BLaER1 treated with 17β-estradiol and CSF1 and Interleukin-3, amounts not matched to agents 10 nM and 100 nM (cell line): ENCODE results near the gene PTCD3.

ENCODE experiments used
- H3K27ac ChIP-seq, 11 experiments: shearing (Covaris generic); formaldehyde crosslinking; 2 replicates each; pipeline ENCODE4 v1.8.1; 2022
- H3K27me3 ChIP-seq, 11 experiments: shearing (Covaris generic); formaldehyde crosslinking; 2 replicates each; pipeline ENCODE4 v1.8.1; 2022
- H3K36me3 ChIP-seq, 11 experiments: shearing (Covaris generic); formaldehyde crosslinking; 2 replicates each; pipeline ENCODE4 v1.8.1; 2022
- H3K4me1 ChIP-seq, 10 experiments: shearing (Covaris generic); formaldehyde crosslinking; 2 replicates each; pipeline ENCODE4 v1.8.1; 2022
- H3K4me2 ChIP-seq, 11 experiments: shearing (Covaris generic); formaldehyde crosslinking; 2 replicates each; pipeline ENCODE4 v1.8.1; 2022
- H3K4me3 ChIP-seq, 10 experiments: shearing (Covaris generic); formaldehyde crosslinking; 2 replicates each; pipeline ENCODE4 v1.8.1; 2022
- H3K9ac ChIP-seq, 11 experiments: shearing (Covaris generic); formaldehyde crosslinking; 2 replicates each; pipeline ENCODE4 v1.8.1; 2022
- H3K9me3 ChIP-seq, 11 experiments: shearing (Covaris generic); formaldehyde crosslinking; replicated peaks in 1 of 11; 2 replicates each; pipeline ENCODE4 v1.8.1; 2022
- H4K20me1 ChIP-seq, 11 experiments: shearing (Covaris generic); formaldehyde crosslinking; 2 replicates each; pipeline ENCODE4 v1.8.1; 2022
- Cebpa-rat ChIP-seq, 11 experiments: shearing (Covaris generic); IDR thresholded peaks; 2 replicates each; pipeline ENCODE4 v1.8.1; 2022

PTCD3 gene

GRCh38 chr2:86143926-86144685 is 38.1 kb downstream of the PTCD3 start:
- peaks cover 0 to 19% (median 15%) of the 10 kb centered on the region in 10 experiments; a peak in 15 of 20 replicates for H3K4me1 ChIP-seq
- peaks cover 98 to 100% (median 100%) of the 10 kb centered on the region in 11 experiments for H3K36me3 ChIP-seq
- no peaks in the 10 kb centered on the region for H3K27me3 ChIP-seq
- no peak overlapping the region for H3K4me3 ChIP-seq
- TF ChIP-seq Cebpa-rat (IDR thresholded peaks at IDR 0.05): no peak
- H4K20me1 ChIP-seq: peaks cover 0 to 91% (median 65%) of the 10 kb centered on the region in 11 experiments; a peak in 19 of 22 replicates
- H3K9me3 ChIP-seq: no peaks in the 10 kb centered on the region
- no peak overlapping the region for H3K27ac ChIP-seq
- H3K4me2 ChIP-seq: no peak overlapping the region
- no peak overlapping the region for H3K9ac ChIP-seq

- Histone ChIP-seq H4K20me1 (peaks cover 7 to 97% (median 67%) of the 10 kb centered on the region in 11 experiments; a peak in 20 of 22 replicates), H3K4me1 (peaks cover 0 to 20% (median 15%) of the 10 kb centered on the region in 10 experiments; a peak in 14 of 20 replicates), H3K4me3 (no peak overlapping the region), H3K9ac (peak overlapping the region in 3 of 11 experiments; percentile 28 to 48 (median 33); a peak in 1 of 22 replicates), H3K27me3 (no peaks in the 10 kb centered on the region), H3K4me2 (peak overlapping the region in 7 of 11 experiments; percentile 24 to 51 (median 47); a peak in 14 of 22 replicates), H3K27ac (peak overlapping the region in 1 of 11 experiments; percentile 7; a peak in 1 of 22 replicates), H3K9me3 (no peaks in the 10 kb centered on the region), H3K36me3 (peaks cover 97 to 100% (median 100%) of the 10 kb centered on the region in 11 experiments)
- TF ChIP-seq Cebpa-rat (IDR thresholded peaks at IDR 0.05): no peak
Measured at GRCh38 chr2:86147793-86148192, 41.8 kb downstream of the PTCD3 start.

GRCh38 chr2:86150502-86150901 is 44.5 kb downstream of the PTCD3 start:
- Histone ChIP-seq H3K27ac (no peak overlapping the region), H3K27me3 (no peaks in the 10 kb centered on the region), H3K4me1 (peaks cover 0 to 32% (median 17%) of the 10 kb centered on the region in 10 experiments; a peak in 14 of 20 replicates), H3K4me3 (no peak overlapping the region), H3K36me3 (peaks cover 87 to 100% (median 98%) of the 10 kb centered on the region in 11 experiments), H4K20me1 (peaks cover 7 to 85% (median 50%) of the 10 kb centered on the region in 11 experiments; a peak in 20 of 22 replicates), H3K9me3 (no peaks in the 10 kb centered on the region), H3K9ac (no peak overlapping the region), H3K4me2 (no peak overlapping the region)
- TF ChIP-seq Cebpa-rat (IDR thresholded peaks at IDR 0.05): no peak

DNA sequence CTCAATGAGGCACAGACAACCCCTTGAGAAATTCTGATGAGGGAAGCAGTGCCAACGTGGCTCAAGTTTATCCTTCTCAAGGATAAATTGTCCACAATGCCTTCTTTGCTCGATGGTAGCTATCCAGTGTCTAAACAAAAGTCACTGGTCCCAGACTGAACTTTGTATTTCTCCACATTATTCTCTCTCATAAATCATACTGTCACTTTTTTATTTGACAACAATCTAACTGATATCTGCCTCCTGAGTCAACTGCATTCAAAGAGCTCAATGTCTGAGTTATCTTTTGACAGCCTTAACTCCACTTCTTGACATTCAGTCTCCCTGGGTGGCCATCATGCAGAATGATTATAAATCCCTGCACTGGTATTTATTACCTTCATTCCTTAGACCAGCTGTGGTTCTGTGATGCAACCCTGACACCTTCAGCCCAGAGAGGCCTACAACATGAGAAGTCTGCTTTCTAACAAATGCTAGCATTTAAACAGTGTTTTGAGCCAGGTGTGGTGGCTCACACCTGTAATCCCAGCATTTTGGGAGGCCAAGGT is 51.0 kb downstream of the PTCD3 start:
- Histone ChIP-seq H3K27ac (no peak overlapping the region), H3K4me2 (no peak overlapping the region), H3K27me3 (no peaks in the 10 kb centered on the region), H3K4me3 (no peak overlapping the region), H4K20me1 (peaks cover 0 to 55% (median 7%) of the 10 kb centered on the region in 11 experiments; a peak in 13 of 22 replicates), H3K9ac (no peak overlapping the region), H3K9me3 (no peaks in the 10 kb centered on the region), H3K36me3 (peaks cover 88 to 100% (median 98%) of the 10 kb centered on the region in 11 experiments), H3K4me1 (peaks cover 0 to 12% (median 0%) of the 10 kb centered on the region in 10 experiments; a peak in 3 of 20 replicates)
- TF ChIP-seq Cebpa-rat (IDR thresholded peaks at IDR 0.05): no peak

GRCh38 chr2:86158286-86158685 is 52.3 kb downstream of the PTCD3 start:
- Histone ChIP-seq H3K4me3 (no peak overlapping the region), H3K9me3 (no peaks in the 10 kb centered on the region), H3K4me2 (no peak overlapping the region), H4K20me1 (peaks cover 0 to 50% (median 7%) of the 10 kb centered on the region in 11 experiments; a peak in 13 of 22 replicates), H3K9ac (no peak overlapping the region), H3K36me3 (peaks cover 91 to 100% (median 99%) of the 10 kb centered on the region in 11 experiments), H3K27me3 (no peaks in the 10 kb centered on the region), H3K27ac (no peak overlapping the region), H3K4me1 (peaks cover 0 to 12% (median 0%) of the 10 kb centered on the region in 10 experiments; a peak in 3 of 20 replicates)
- no peak for TF ChIP-seq Cebpa-rat (IDR thresholded peaks at IDR 0.05)

DNA sequence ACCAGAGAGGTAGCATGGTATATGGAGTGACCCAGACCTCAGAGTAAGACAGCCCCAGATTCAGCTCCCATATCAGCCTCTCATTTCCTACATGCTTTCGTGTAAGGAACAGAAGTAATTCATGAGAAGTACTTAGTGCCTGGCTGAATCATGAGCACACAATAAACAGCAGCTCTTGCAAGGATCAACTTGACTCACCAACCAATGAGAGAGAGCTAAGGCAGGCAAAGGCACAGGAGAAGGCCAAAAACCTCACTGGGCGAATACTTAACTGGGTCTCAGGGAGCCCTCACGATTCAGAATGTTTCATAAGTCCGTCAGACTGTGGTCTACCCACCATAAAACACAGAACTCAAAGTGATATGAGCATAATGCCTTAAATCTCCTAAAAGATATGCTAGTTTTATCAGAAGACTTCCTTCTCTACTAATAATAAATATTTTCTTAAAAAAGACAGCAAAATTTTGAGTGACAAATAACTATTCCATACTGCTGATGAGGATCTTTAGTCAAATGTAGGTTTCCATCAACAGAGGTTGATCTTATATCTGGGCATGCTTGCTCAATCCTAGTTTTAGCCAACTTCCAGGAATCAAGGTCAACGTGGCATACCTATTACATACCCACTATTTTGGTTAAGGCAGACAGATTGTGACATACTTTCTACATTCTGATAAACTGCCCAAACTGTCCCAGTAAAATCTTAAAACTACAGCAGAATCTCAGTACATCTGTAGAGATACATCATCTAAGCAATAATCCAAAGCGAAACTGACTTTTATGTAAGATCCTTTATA is 54.3 kb downstream of the PTCD3 start:
- H3K9ac ChIP-seq: no peak overlapping the region
- H4K20me1 ChIP-seq: peaks cover 0 to 35% (median 5%) of the 10 kb centered on the region in 11 experiments; a peak in 10 of 22 replicates
- no peak overlapping the region for H3K27ac ChIP-seq
- no peak overlapping the region for H3K4me2 ChIP-seq
- H3K36me3 ChIP-seq: peaks cover 97 to 100% (median 100%) of the 10 kb centered on the region in 11 experiments
- no peak overlapping the region for H3K4me3 ChIP-seq
- H3K4me1 ChIP-seq: no peaks in the 10 kb centered on the region
- TF ChIP-seq Cebpa-rat (IDR thresholded peaks at IDR 0.05): no peak
- H3K9me3 ChIP-seq: no peaks in the 10 kb centered on the region
- H3K27me3 ChIP-seq: no peaks in the 10 kb centered on the region

DNA sequence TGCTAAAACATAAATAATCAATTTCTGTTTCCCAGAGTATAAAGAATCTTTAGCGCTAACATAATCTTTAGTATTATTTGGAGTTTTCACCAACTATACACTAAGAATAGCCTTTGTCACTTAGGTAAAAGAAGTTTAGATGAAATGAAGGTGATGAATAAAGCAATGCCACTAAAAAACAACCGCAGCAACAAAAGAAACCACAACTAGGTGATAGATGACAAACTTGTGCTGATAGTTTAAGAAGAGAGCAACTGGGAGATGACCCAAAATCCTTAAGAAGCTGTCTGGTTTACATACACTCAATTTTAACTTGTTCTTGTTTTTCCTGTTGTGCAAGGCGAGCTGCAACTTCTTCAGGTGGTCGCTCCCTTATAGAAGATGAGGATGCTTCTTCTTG is 64.4 kb downstream of the PTCD3 start:
- no peak overlapping the region for H3K27ac ChIP-seq
- H3K36me3 ChIP-seq: peaks cover 82 to 100% (median 90%) of the 10 kb centered on the region in 11 experiments
- TF ChIP-seq Cebpa-rat (IDR thresholded peaks at IDR 0.05): no peak
- no peak overlapping the region for H3K9ac ChIP-seq
- H3K9me3 ChIP-seq: no peaks in the 10 kb centered on the region
- H3K4me1 ChIP-seq: peaks cover 0 to 14% (median 7%) of the 10 kb centered on the region in 10 experiments; a peak in 10 of 20 replicates
- H3K4me2 ChIP-seq: no peak overlapping the region
- no peak overlapping the region for H3K4me3 ChIP-seq
- H3K27me3 ChIP-seq: no peaks in the 10 kb centered on the region
- peaks cover 5 to 64% (median 43%) of the 10 kb centered on the region in 11 experiments; a peak in 17 of 22 replicates for H4K20me1 ChIP-seq

DNA sequence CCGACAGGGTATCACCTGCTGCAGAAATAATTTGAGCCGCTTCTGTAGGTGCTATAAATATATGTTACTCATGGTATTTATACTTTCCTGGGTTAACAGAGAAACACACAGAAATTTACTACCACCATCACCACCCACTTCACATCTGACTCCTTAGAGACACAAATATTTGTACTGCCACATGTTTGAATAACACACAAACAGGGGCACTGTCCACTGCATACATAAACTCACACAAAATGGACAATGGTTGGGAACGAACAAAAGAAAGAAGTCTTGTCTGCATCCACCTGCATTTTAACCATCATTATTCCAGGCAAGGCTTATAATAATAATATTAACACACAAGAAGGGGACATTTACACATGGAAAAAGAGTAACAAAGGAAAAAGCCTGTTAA is 65.3 kb downstream of the PTCD3 start:
- Histone ChIP-seq H3K4me3 (no peak overlapping the region), H3K9ac (no peak overlapping the region), H3K4me1 (peaks cover 0 to 21% (median 7%) of the 10 kb centered on the region in 10 experiments; a peak in 10 of 20 replicates), H3K4me2 (no peak overlapping the region), H4K20me1 (peaks cover 5 to 67% (median 51%) of the 10 kb centered on the region in 11 experiments; a peak in 17 of 22 replicates), H3K9me3 (no peaks in the 10 kb centered on the region), H3K27ac (no peak overlapping the region), H3K27me3 (no peaks in the 10 kb centered on the region), H3K36me3 (peaks cover 82 to 100% (median 91%) of the 10 kb centered on the region in 11 experiments)
- TF ChIP-seq Cebpa-rat (IDR thresholded peaks at IDR 0.05): no peak
